ENCODE measurements around the gene WNT9B.

The WNT9B gene

DNA sequence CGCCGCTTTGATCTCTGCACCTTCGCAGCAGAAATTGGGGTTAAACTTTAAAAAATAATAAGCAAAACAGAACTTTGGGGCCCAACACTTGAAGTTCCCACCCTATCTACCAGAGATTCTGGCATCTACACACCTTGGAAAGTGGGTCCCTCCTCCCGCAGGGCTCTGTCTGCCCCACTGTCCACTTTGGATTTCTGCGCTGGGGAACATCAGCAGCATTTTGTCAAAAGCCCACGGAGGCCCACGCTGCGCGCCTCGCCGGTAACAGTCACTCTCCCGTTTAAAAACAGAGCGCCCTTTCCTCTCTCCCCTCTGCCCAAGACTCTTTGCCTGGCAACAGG, 725 bp upstream of the WNT9B start:
- in situ Hi-C loops (cut with HindIII; ENCODE audit: low sequenced_read_pairs): no loop called here

DNA sequence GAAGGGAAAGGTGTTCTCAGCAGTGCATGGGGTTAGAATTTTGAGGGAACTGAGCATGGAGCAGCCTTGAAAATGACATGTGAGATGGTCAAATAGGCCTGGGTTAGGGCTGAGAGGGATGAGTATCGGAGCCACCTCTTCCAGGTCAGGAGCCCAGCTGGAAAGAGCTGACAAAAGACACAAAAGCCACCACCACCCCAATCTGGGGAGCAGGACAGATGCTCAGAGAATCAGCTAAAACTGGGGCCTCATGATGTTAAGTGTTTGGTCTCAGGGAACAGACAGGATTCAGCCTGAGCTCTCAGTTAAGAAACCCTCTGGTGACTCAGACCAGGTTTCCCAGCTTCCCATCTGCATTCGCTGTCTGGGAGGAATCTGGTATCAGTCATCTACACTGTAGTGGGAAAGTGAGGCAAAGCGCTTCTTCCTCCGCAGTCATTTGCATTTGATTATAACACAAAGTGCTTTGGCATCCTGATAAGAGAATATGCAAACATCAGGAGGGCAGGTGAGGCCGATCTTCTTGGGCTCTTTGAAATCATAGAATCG, 2.6 kb downstream of the WNT9B start:
- in situ Hi-C loops (cut with HindIII; ENCODE audit: low sequenced_read_pairs): no loop called here

DNA sequence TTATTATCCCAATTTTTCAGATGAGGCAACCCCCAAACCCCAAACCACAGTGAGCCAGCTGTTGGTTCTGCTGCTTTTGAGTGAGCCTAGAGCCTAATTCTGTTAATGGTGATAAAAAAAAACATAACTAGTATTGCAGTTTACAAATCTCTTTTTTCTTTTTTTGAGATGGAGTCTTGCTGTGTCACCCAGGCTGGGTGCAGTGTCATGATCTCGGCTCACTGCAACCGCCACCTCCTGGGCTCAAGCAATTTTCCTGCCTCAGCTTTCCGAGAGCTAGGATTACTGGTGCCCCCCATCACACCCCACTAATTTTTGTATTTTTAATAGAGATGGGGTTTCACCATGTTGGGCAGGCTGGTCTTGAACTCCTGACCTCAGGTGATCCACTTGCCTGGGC, 3.1 kb downstream of the WNT9B start:
- in situ Hi-C loops (cut with HindIII; ENCODE audit: low sequenced_read_pairs): no loop called here

DNA sequence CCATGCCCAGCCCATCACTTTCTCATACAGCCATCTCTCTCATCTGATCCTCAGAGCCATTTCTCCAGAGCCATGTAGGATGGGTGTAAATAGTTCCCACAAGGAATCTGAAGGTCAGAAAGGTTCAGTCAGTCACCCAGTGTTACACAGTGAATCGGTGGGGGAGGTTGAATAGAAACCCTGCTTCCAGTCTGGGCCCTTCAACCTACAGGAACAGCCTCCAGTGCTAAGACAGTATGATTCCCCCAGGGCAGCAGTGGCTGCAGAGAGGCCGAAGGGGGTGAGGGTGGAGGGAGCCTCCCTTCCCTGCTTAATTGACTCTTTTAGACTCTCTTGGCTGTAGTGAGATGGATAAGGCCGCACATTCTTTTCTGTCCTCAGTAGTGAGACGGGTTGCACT, 3.6 kb downstream of the WNT9B start:
- in situ Hi-C loops (cut with HindIII; ENCODE audit: low sequenced_read_pairs): loop anchor here (5.0 kb wide), 1 partner anchor 67 kb away; the partner anchor contains the start of gene GOSR2

DNA sequence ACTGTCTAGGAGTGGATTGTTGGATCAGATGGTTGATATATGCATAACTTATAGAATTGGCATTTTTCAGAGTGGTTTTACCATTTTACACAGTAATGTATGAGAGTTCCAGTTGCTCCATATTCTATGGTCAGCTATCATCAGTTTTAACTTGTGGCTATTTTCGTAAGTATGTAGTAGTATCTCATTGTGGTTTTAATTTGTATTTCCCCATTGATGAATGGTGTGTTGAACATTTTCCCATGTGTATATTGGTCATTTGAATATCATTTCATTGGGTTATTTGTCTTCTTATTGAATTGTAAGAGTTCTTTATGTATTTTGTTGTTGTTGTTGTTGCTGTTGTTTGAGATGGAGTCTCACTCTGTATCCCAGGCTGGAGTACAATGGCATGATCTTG, 6.2 kb downstream of the WNT9B start:
- in situ Hi-C loops (cut with HindIII; ENCODE audit: low sequenced_read_pairs): loop anchor here (5.0 kb wide), 1 partner anchor 65 kb away; the partner anchor contains the start of gene GOSR2

DNA sequence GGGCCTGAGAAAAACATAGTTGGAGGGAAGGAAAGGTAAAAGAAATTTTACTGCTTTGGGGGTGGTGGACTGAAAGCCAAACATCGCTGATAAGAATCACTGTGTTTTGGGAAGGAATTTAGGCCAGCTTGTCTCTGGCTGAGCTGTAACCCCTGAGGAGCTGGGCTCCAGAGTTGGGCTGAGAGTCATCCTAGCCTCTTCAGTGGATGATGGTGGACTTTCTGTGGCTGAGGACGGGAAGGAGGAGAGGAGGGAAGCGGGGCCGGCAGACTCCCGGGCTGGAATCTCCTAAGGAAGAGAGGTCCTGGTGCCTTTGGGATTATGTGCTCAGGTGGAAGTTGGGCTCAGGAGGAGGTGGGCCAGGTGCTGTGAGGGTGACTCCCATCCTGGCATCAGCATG, 8.6 kb downstream of the WNT9B start:
- in situ Hi-C loops (cut with HindIII; ENCODE audit: low sequenced_read_pairs): loop anchor here (5.0 kb wide), 1 partner anchor 62 kb away; the partner anchor contains the start of gene GOSR2

DNA sequence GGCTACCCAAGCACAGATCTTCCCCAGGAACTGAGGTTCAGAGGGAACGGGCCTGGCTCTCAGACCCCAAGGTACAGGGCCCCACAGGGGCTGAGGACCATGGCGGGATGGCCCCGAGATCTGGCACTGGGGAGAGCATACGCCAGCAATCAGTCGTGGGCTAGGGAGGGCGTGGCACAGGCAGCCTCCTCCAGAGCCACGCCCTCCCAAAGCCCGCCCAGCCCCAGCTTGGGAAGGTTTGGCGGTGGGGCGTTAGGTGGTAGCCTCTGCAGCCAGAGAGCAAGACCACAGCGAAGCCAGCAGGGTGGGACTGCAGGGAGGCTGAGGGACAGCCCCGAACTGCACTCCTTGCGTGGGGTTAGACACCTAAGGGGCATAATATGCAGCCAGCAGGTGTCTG, 11.6 kb downstream of the WNT9B start:
- in situ Hi-C loops (cut with HindIII; ENCODE audit: low sequenced_read_pairs): no loop called here

DNA sequence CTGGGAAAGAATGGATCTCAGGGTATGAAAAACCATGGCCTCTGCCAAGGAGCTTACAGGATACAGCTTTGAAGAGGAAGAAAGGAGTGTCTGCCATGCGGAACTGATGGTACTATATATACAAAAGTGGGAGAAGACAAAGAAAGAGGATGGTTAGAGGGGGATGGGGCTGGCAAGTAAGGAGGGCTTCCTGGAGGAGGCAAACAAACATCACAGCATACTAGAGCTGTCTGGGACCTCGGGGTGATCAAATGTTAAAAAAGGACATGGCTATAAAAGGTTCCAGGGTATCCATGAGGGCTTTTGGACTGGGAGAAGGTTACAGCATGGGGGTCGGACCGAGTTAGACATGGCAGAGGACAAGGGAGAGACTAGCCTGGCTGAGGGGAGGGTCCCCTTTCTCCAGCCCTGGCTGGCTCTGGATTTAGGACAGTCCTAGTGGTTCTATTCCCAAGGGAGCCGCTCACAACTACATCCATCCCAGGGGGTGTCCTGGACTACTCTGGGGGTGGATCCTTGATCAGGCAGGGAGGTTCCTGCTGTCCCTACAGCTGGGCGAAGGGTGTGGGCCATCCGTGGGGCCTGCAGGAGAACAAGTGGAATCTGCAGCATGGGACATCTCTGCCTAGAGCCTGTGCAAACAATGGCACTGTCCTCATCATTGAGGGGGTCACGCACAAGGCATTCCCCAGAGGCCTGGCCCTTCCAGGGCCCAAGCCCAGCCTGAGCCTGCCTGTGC, 12.2 kb downstream of the WNT9B start:
- in situ Hi-C loops (cut with HindIII; ENCODE audit: low sequenced_read_pairs): no loop called here

DNA sequence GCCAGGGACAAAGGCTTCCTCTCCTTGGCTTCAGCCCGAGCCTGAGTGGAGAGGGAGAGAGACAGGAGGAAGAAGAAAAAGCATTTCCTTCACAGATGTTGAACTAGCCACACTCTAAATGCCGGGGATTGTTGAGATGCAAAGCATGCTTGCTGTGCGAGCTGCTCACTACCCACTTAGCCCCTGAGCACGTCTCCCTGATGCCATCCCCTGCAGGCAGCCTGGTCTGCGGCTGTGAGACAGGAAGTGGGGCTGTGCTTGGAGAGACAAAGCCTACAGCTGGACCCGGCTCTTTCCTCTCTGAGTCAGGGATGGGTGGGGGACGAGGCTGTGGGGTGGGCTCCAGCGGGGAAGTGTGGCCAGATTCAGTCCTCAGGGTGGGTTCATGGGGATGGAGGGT, 13.7 kb downstream of the WNT9B start:
- in situ Hi-C loops (cut with HindIII; ENCODE audit: low sequenced_read_pairs): no loop called here

DNA sequence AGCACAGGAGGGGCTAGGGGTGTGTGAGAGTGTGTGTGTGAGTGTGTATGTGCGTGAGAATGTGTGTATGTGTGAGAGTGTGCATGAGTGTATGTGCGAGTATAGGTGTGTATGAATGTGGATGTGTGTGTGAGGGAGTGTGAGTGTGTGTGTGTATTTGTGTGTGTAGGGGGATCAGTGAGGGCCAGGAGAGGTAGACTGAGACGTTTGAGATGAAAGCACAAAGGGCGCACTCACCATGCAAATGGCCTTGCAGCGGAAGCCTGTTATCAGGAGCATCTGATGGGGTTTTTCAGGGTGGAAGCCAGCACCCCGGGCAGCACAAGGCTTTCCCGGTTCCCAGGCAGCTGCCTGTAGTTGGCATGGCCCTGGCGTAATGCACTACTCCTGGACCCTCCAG, 14.9 kb downstream of the WNT9B start:
- in situ Hi-C loops (cut with HindIII; ENCODE audit: low sequenced_read_pairs): no loop called here

DNA sequence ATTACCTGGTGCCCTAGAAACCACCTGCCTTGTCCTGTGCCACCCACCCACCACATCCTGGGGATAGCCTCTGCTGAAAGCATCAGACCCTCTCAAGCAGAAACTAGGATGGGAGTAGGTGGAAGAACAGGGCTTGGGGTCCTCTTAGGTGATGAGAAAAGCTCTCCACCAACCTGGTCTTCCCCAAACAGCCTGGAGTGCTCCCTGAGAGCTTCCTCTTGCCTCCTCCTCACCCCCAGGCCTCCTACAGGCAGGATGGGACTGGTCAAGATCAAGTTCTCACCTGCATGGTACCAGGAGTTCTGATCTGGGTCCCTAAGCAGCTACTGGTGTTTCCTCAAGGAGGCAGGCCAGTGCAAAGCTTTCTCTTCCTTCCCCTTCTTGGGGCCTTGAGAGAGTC, 15.4 kb downstream of the WNT9B start:
- in situ Hi-C loops (cut with HindIII; ENCODE audit: low sequenced_read_pairs): no loop called here

DNA sequence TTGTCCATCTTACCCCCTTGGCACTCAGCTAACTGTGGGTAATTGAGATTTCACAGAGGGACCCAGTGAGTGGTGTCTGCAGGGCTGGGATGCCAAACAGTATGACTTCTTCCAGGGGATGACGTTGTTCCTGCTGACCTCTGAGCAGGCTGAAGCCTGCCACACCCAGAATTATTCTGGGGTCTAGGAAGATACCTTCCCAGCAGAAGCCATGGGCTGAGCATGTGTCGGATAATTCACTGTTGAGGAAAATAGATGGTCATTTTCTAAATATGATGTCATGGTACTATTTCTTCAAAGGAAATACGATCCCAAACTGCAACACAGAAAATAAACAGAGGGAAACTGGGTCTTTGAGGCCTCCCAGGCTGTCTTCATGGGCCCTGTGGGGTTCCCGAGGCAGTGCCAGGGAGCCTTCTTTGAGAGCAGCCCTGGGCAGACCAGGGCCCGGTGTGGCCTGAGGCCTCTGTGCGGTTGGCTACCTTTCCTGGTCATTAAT, 17.4 kb downstream of the WNT9B start:
- in situ Hi-C loops (cut with HindIII; ENCODE audit: low sequenced_read_pairs): no loop called here

DNA sequence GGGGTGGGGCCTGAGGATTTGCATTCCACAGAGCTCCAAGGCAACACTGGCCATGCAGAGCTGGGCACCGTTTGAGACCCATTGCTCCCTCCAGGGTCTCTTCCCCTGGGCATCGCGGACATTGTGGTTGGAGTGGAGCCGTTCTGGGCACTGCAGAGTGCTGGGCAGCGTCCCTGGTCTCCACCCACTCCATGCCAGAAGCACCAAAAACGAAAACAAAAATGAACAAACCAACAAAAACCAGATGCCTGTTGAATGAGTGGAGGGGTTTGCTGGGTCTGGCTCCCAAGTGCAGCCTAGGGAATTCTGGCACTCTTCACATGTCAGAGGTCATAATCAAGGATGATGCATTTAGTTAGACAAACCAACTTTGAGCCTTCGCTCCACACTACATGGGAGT, 17.9 kb downstream of the WNT9B start:
- in situ Hi-C loops (cut with HindIII; ENCODE audit: low sequenced_read_pairs): no loop called here

DNA sequence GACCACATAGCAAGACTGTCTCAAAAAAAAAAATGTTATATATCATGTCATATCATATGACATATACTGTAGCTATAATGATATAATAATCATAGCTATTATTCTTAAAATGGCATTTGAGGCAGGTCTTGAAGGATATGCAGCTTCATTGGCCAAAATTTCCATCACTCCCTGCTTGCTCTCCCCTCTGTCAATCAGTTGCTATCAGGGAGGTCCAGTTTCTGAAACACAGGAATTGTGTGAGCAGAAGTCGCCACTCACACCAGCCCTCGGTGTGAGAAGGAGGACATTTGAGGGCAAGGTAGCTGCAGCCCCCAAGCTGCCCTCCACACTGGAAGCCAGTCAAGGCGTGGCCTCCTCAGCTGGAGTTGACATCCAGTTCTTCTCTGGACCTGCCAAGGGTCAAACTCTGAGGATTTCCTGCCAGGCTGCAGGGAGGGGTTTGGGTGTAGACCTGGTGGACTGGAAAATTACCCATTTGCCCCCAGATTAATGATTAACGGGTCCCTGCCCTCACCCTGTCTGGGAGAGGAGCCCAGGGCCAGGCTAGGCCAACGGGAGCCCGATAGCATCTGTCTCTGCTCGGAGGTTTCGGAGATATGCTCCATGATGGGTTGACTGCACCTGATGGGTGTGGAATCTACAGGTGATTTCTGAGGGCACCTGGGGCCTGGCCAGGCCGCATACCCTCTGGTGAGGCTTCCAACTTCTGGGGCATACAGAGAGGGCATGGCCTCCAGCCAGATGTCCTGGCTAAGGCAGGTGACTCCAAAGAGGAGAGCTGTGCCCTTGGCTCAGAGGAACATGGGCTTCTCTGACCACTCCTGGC, 18.8 kb downstream of the WNT9B start:
- in situ Hi-C loops (cut with HindIII; ENCODE audit: low sequenced_read_pairs): no loop called here

DNA sequence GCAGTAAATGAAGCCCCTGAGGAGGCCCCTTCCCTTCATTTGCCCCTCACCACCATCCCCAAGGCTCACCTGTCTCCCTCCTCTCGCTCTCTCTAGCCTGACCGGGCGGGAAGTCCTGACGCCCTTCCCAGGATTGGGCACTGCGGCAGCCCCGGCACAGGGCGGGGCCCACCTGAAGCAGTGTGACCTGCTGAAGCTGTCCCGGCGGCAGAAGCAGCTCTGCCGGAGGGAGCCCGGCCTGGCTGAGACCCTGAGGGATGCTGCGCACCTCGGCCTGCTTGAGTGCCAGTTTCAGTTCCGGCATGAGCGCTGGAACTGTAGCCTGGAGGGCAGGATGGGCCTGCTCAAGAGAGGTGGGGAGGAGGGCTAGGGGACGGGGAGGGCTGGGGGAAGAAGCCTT, 21.0 kb downstream of the WNT9B start:
- in situ Hi-C loops (cut with HindIII; ENCODE audit: low sequenced_read_pairs): no loop called here

DNA sequence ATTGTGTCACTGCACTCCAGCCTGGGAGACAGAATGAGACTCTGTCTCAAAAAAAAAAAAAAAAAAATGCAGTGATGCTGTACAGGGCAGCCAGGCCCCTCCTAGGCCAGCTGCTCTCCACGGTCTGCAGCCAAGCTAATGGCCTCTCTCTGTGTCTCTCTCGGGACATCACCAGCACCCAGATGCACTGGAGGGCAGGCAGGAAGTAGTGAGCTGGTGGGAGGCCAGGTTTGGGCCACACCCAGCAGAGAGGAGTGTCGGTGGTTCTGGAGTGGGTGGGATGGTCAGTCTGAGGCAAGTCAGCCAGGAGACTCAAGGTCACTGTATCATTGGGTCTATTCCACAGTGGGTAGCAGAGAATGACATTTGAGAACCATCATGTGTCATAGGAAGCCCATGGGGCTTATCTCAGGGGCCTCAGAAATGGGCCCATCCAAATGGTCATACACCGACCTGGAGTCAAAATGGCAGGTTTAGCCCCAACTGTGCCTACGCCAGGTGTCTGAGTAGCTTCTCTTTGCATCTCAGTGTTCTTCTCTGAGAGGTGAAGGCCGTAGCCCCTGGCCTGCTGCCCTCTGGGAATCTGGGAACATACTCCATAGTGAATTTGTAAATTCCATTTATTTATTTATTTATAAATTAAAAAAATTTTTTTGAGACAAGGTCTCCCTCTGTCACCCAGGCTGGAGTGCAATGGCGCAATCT, 22.7 kb downstream of the WNT9B start:
- in situ Hi-C loops (cut with HindIII; ENCODE audit: low sequenced_read_pairs): no loop called here

DNA sequence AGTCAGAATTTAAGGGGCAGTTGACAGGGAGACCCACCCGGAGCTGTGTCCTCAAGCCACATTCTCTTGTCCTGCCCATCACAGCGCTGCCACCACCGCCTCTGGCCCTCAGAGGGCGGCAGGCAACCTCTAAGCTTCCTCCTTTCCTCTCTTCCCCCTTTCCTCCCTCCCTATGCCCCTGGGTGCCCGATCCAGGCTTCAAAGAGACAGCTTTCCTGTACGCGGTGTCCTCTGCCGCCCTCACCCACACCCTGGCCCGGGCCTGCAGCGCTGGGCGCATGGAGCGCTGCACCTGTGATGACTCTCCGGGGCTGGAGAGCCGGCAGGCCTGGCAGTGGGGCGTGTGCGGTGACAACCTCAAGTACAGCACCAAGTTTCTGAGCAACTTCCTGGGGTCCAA, 23.5 kb downstream of the WNT9B start:
- in situ Hi-C loops (cut with HindIII; ENCODE audit: low sequenced_read_pairs): no loop called here

DNA sequence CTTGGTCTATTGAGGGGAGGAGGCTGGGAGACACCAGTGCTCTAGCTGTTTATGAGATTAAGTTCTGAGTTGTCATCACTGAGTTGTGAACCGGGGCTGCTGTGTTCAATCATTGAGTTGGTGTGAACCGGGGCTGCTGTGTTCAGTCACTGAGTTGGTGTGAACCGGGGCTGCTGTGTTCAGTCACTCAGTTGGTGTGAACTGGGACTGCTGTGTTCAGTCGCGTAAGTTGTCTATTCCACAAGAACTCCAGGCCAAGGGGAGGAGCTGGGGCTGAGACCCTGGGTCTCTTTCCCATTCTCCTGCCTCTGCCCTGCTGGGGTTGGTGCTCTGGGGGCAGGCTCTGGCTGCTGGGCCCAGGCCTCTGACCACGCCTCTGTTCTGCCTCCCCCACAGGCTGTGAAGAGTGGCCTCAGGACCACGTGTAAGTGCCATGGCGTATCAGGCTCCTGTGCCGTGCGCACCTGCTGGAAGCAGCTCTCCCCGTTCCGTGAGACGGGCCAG, 24.5 kb downstream of the WNT9B start:
- in situ Hi-C loops (cut with HindIII; ENCODE audit: low sequenced_read_pairs): no loop called here

DNA sequence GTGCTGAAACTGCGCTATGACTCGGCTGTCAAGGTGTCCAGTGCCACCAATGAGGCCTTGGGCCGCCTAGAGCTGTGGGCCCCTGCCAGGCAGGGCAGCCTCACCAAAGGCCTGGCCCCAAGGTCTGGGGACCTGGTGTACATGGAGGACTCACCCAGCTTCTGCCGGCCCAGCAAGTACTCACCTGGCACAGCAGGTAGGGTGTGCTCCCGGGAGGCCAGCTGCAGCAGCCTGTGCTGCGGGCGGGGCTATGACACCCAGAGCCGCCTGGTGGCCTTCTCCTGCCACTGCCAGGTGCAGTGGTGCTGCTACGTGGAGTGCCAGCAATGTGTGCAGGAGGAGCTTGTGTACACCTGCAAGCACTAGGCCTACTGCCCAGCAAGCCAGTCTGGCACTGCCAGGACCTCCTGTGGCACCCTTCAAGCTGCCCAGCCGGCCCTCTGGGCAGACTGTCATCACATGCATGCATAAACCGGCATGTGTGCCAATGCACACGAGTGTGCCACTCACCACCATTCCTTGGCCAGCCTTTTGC, 25.0 kb downstream of the WNT9B start:
- in situ Hi-C loops (cut with HindIII; ENCODE audit: low sequenced_read_pairs): no loop called here

DNA sequence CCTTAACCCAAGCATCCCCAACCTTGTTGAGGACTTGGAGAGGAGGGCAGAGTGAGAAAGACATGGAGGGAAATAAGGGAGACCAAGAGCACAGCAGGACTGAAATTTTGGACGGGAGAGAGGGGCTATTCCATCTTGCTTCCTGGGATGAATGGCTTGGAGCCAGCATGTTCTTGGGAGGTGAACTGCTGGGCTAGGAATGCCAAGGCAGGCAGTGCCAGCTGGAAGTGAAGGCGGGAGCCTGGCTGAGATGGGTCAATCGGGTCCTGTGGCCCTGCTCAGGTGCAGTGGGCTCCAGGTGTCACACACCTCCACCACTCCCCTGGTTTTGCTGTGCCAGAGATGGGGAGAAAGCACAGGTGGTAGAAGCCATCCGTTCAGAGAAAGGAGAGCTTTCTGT, 25.5 kb downstream of the WNT9B start:
- in situ Hi-C loops (cut with HindIII; ENCODE audit: low sequenced_read_pairs): no loop called here

DNA sequence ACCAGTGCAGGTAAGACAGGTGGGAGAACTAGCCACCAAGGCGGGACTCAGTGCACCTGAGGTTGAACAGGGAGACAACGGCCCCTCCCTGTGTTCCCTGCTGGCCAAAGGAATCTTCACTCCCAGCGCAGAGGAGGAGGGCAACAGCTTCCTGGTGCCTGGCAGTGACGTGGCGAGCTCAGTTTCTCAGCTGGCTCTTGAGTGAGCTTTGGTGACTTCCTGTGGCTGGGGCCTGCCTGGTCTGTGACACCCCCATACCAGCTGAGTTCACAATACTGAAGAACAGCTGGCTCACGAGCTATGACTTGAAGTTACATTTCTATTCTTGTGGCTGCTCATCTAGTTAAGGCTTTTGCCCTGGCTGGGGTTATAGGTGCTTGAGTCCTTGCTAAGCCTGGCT, 26.1 kb downstream of the WNT9B start:
- in situ Hi-C loops (cut with HindIII; ENCODE audit: low sequenced_read_pairs): no loop called here

Data from endothelial cell of hepatic sinusoid (primary cell).